ENCODE results near the gene MAPKBP1. TPM values are rescaled to one million over a fixed set of nuclear protein-coding genes. Genes with fewer than 3 reads are reported as not detected.

Gene MAPKBP1
- total RNA-seq, 1 experiment from 2014 or later: 14.5 TPM

GRCh38 chr15:41774062-41774881 is at the start of gene MAPKBP1 (continued):
- TF ChIP-seq, protein P1, sequence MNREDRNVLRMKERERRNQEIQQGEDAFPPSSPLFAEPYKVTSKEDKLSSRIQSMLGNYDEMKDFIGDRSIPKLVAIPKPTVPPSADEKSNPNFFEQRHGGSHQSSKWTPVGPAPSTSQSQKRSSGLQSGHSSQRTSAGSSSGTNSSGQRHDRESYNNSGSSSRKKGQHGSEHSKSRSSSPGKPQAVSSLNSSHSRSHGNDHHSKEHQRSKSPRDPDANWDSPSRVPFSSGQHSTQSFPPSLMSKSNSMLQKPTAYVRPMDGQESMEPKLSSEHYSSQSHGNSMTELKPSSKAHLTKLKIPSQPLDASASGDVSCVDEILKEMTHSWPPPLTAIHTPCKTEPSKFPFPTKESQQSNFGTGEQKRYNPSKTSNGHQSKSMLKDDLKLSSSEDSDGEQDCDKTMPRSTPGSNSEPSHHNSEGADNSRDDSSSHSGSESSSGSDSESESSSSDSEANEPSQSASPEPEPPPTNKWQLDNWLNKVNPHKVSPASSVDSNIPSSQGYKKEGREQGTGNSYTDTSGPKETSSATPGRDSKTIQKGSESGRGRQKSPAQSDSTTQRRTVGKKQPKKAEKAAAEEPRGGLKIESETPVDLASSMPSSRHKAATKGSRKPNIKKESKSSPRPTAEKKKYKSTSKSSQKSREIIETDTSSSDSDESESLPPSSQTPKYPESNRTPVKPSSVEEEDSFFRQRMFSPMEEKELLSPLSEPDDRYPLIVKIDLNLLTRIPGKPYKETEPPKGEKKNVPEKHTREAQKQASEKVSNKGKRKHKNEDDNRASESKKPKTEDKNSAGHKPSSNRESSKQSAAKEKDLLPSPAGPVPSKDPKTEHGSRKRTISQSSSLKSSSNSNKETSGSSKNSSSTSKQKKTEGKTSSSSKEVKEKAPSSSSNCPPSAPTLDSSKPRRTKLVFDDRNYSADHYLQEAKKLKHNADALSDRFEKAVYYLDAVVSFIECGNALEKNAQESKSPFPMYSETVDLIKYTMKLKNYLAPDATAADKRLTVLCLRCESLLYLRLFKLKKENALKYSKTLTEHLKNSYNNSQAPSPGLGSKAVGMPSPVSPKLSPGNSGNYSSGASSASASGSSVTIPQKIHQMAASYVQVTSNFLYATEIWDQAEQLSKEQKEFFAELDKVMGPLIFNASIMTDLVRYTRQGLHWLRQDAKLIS (CRISPR knock-in tag; IDR thresholded peaks at IDR 0.05; ENCODE audit: borderline replicate concordance): peak; percentile 93; the same call in 1 of the 2 replicates
- TF ChIP-seq, protein P2, sequence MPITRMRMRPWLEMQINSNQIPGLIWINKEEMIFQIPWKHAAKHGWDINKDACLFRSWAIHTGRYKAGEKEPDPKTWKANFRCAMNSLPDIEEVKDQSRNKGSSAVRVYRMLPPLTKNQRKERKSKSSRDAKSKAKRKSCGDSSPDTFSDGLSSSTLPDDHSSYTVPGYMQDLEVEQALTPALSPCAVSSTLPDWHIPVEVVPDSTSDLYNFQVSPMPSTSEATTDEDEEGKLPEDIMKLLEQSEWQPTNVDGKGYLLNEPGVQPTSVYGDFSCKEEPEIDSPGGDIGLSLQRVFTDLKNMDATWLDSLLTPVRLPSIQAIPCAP (CRISPR knock-in tag; IDR thresholded peaks at IDR 0.05): no peak
- TF ChIP-seq FOXP4 (CRISPR knock-in tag; IDR thresholded peaks at IDR 0.05) (peak; percentile 93), NFE2L1 (CRISPR knock-in tag; IDR thresholded peaks at IDR 0.05) (peak; percentile 63), CBFB (CRISPR knock-in tag; IDR thresholded peaks at IDR 0.05; ENCODE audit: low read depth) (0 out of 2 replicates have a peak, but pooled peaks have one; percentile 62), ZBTB21 (CRISPR knock-in tag; IDR thresholded peaks at IDR 0.05; ENCODE audit: borderline replicate concordance) (peak; percentile 89), ZNF396 (CRISPR knock-in tag; IDR thresholded peaks at IDR 0.05; ENCODE audit: borderline replicate concordance) (no peak), NR2C2 (CRISPR knock-in tag; IDR thresholded peaks at IDR 0.05) (no peak), FOXK1 (CRISPR knock-in tag; IDR thresholded peaks at IDR 0.05) (peak; percentile 82), GABPB1 (CRISPR knock-in tag; IDR thresholded peaks at IDR 0.05) (peak; percentile 77), ZNF423 (CRISPR knock-in tag; IDR thresholded peaks at IDR 0.05) (peak; percentile 56; the same call in 1 of the 2 replicates), NR1H2 (CRISPR knock-in tag; IDR thresholded peaks at IDR 0.05) (no peak), MAX (CRISPR knock-in tag; IDR thresholded peaks at IDR 0.05) (peak; percentile 93), ESRRA (CRISPR knock-in tag; IDR thresholded peaks at IDR 0.05; ENCODE audit: borderline replicate concordance) (0 out of 2 replicates have a peak, but pooled peaks have one; percentile 40), ZNF232 (CRISPR knock-in tag; IDR thresholded peaks at IDR 0.05) (0 out of 2 replicates have a peak, but pooled peaks have one; percentile 59), FOXP1 (CRISPR knock-in tag; IDR thresholded peaks at IDR 0.05; ENCODE audit: borderline replicate concordance) (peak; percentile 71), EMX1 (CRISPR knock-in tag; IDR thresholded peaks at IDR 0.05) (peak; percentile 82; the same call in 1 of the 2 replicates)
- TF ChIP-seq, protein P3, sequence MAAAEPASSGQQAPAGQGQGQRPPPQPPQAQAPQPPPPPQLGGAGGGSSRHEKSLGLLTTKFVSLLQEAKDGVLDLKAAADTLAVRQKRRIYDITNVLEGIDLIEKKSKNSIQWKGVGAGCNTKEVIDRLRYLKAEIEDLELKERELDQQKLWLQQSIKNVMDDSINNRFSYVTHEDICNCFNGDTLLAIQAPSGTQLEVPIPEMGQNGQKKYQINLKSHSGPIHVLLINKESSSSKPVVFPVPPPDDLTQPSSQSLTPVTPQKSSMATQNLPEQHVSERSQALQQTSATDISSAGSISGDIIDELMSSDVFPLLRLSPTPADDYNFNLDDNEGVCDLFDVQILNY (CRISPR knock-in tag; IDR thresholded peaks at IDR 0.05): peak; percentile 91
- TF ChIP-seq, protein P4, sequence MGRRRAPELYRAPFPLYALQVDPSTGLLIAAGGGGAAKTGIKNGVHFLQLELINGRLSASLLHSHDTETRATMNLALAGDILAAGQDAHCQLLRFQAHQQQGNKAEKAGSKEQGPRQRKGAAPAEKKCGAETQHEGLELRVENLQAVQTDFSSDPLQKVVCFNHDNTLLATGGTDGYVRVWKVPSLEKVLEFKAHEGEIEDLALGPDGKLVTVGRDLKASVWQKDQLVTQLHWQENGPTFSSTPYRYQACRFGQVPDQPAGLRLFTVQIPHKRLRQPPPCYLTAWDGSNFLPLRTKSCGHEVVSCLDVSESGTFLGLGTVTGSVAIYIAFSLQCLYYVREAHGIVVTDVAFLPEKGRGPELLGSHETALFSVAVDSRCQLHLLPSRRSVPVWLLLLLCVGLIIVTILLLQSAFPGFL (CRISPR knock-in tag; IDR thresholded peaks at IDR 0.05; ENCODE audit: borderline replicate concordance): peak; percentile 74; the same call in 1 of the 2 replicates

All from WTC11 (cell line).